ENCODE results near the gene ITGB2.

DNA sequence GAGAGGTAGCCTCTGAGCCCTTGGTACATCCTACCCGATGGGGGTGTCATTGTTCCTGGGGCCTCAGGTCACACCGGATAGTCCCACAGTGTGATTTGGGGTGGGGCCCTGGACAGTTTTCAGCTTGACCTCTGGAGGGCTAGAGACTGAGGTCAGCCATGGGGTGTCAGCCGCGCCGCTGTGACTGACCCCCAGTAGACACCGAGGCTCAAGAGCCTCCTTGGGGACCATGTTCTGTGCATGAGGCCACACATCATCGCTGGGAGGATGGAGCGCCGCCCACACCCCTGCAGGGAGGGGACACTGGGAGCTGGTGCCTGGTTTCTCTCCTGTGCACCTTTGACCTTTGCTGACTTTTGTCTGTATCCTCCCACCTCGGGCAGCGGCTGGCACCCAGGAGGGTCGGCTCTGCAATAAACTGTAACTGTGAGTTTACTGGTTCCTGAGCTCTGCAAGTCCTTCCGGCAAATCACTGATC is 22.6 kb downstream of the ITGB2 start:
- no peak for TF ChIP-seq CTCF (IDR thresholded peaks at IDR 0.05; ENCODE audit: low read depth, low read length, poor library complexity, severe bottlenecking)
- no peak for TF ChIP-seq EZH2phosphoT487 (IDR thresholded peaks at IDR 0.05; ENCODE audit: borderline replicate concordance, low read length)

Data from DOHH2 (cell line).